Mesothelial cell of epicardium (in vitro differentiated cells): ENCODE measurements around the gene SUSD2. TPM values are rescaled to one million over a fixed set of nuclear protein-coding genes. Genes with fewer than 3 reads are reported as not detected.

ENCODE experiments used
- DNase-seq, 2 experiments: peaks; one replicate each; pipeline ENCODE4 v3.0.0; 2021; ENCODE audit warnings: low spot score in 2 of 2; ENCODE audit not compliant: unreplicated experiment in 2 of 2
- H3K27ac Mint-ChIP-seq: 2 replicates; pipeline ENCODE4 v1.8.0; 2021; ENCODE audit warnings: mixed read lengths
- H3K27me3 Mint-ChIP-seq: 2 replicates; pipeline ENCODE4 v1.8.0; 2021; ENCODE audit warnings: low read depth, mixed read lengths
- H3K36me3 Mint-ChIP-seq: 2 replicates; pipeline ENCODE4 v1.8.0; 2021; ENCODE audit warnings: mixed read lengths
- H3K4me1 Mint-ChIP-seq: 2 replicates; pipeline ENCODE4 v1.8.0; 2021; ENCODE audit warnings: mixed read lengths
- H3K4me3 Mint-ChIP-seq: 2 replicates; pipeline ENCODE4 v1.8.0; 2021; ENCODE audit warnings: mild to moderate bottlenecking, moderate library complexity, mixed read lengths
- H3K9me3 Mint-ChIP-seq: 2 replicates; pipeline ENCODE4 v1.8.0; 2021; ENCODE audit warnings: mixed read lengths
- CTCF ChIP-seq: fragments of 200-600 bp; sonication (generic); IDR thresholded peaks from one replicate; pipeline ENCODE4 v1.5.0; 2021; ENCODE audit warnings: antibody characterized with exemption; ENCODE audit not compliant: unreplicated experiment
- total RNA-seq: library from RNA; stranded (reverse); gene quantifications from 3 replicates; pipeline ENCODE4 v1.2.1, GENCODE V29; 2021

SUSD2 gene
- total RNA-seq, 1 donor from 2014 or later = 1.2 TPM

GRCh38 chr22:24154826-24155225, 26.5 kb upstream of the SUSD2 start:
- DNase-seq = no peak
- no peak overlapping the region for H3K4me3 Mint-ChIP-seq
- no peak for TF ChIP-seq CTCF
- no peaks in the 10 kb centered on the region for H3K36me3 Mint-ChIP-seq
- peaks cover 16% of the 10 kb centered on the region for H3K4me1 Mint-ChIP-seq
- peaks cover 23% of the 10 kb centered on the region for H3K27me3 Mint-ChIP-seq
- H3K27ac Mint-ChIP-seq = no peak overlapping the region
- H3K9me3 Mint-ChIP-seq = no peaks in the 10 kb centered on the region

GRCh38 chr22:24155627-24156140, 25.6 kb upstream of the SUSD2 start:
- peak; percentile 21 for TF ChIP-seq CTCF
- Mint-ChIP-seq H3K27me3 (peaks cover 23% of the 10 kb centered on the region), H3K4me3 (peak overlapping the region; percentile 42), H3K36me3 (no peaks in the 10 kb centered on the region), H3K4me1 (peaks cover 16% of the 10 kb centered on the region), H3K9me3 (no peaks in the 10 kb centered on the region), H3K27ac (no peak overlapping the region)
- peak in 1 of 2 experiments; percentile 61 for DNase-seq

- no peak overlapping the region for H3K27ac Mint-ChIP-seq
- H3K4me3 Mint-ChIP-seq = peak overlapping the region; percentile 71
- no peaks in the 10 kb centered on the region for H3K9me3 Mint-ChIP-seq
Measured at GRCh38 chr22:24156141-24156912, 25.0 kb upstream of the SUSD2 start.

GRCh38 chr22:24156913-24157821, 24.1 kb upstream of the SUSD2 start:
- Mint-ChIP-seq H3K27ac (no peak overlapping the region), H3K4me1 (peaks cover 16% of the 10 kb centered on the region), H3K9me3 (no peaks in the 10 kb centered on the region), H3K4me3 (peak overlapping the region; percentile 71), H3K36me3 (no peaks in the 10 kb centered on the region), H3K27me3 (peaks cover 23% of the 10 kb centered on the region)
- TF ChIP-seq CTCF = peak; percentile 72
- DNase-seq = peak; percentile 49 to 74

More at GRCh38 chr22:24156141-24156912, 25.0 kb upstream of the SUSD2 start:
- Mint-ChIP-seq H3K4me1 (peaks cover 16% of the 10 kb centered on the region), H3K36me3 (no peaks in the 10 kb centered on the region), H3K27me3 (peaks cover 23% of the 10 kb centered on the region)
- no peak for TF ChIP-seq CTCF
- peak in 1 of 2 experiments; percentile 51 for DNase-seq

GRCh38 chr22:24157822-24158135, 23.5 kb upstream of the SUSD2 start:
- TF ChIP-seq CTCF = no peak
- DNase-seq = no peak
- Mint-ChIP-seq H3K4me1 (peaks cover 16% of the 10 kb centered on the region), H3K4me3 (no peak overlapping the region), H3K9me3 (no peaks in the 10 kb centered on the region), H3K27ac (no peak overlapping the region), H3K36me3 (no peaks in the 10 kb centered on the region), H3K27me3 (peaks cover 23% of the 10 kb centered on the region)
